Measurements from ENCODE around the gene MYH3. TPM values are rescaled to one million over a fixed set of nuclear protein-coding genes. Genes with fewer than 3 reads are reported as not detected.

Gene MYH3
- total and polyA plus RNA-seq, 2 experiments from 2014 or later: 1.7 to 3.1 TPM

DNA sequence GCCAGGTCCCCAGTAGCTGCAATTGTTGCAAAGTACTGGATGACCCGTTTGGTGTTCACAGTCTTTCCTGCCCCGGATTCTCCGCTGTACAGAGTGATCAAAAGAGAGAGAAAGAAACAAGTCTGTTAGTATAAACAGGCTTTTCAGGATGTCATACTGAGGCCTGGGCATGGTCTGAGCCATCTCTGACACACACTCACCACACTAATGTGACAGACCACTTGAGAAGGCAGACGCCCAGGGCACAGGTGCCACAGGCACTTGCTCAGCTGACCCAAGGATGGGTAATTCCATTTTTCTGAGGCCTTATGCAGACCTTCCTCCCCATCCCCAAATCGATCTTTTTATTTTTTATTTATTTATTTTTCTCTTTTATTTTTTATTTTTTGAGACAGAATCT lies 7.5 kb downstream of the MYH3 start:
- H3K36me3 ChIP-seq: no peaks in the 10 kb centered on the region
- TF ChIP-seq, protein P1, sequence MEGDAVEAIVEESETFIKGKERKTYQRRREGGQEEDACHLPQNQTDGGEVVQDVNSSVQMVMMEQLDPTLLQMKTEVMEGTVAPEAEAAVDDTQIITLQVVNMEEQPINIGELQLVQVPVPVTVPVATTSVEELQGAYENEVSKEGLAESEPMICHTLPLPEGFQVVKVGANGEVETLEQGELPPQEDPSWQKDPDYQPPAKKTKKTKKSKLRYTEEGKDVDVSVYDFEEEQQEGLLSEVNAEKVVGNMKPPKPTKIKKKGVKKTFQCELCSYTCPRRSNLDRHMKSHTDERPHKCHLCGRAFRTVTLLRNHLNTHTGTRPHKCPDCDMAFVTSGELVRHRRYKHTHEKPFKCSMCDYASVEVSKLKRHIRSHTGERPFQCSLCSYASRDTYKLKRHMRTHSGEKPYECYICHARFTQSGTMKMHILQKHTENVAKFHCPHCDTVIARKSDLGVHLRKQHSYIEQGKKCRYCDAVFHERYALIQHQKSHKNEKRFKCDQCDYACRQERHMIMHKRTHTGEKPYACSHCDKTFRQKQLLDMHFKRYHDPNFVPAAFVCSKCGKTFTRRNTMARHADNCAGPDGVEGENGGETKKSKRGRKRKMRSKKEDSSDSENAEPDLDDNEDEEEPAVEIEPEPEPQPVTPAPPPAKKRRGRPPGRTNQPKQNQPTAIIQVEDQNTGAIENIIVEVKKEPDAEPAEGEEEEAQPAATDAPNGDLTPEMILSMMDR (IDR thresholded peaks at IDR 0.05; ENCODE audit: low read depth, low read length): no peak
- H3K4me1 ChIP-seq (ENCODE audit: low read depth): no peaks in the 10 kb centered on the region
- H3K27me3 ChIP-seq: no peaks in the 10 kb centered on the region
- H3K9me3 ChIP-seq (ENCODE audit: low read depth): no peaks in the 10 kb centered on the region
- H3K4me3 ChIP-seq: no peak overlapping the region
- H3K27ac ChIP-seq: no peak overlapping the region
- DNase-seq (ENCODE audit: low read depth in 1 of 2, low spot score in 1 of 2): no peak

GRCh38 chr17:10648956-10649355 lies 8.2 kb downstream of the MYH3 start:
- Histone ChIP-seq H3K27ac (no peak overlapping the region), H3K9me3 (ENCODE audit: low read depth) (no peaks in the 10 kb centered on the region), H3K4me3 (no peak overlapping the region), H3K27me3 (no peaks in the 10 kb centered on the region), H3K4me1 (ENCODE audit: low read depth) (no peaks in the 10 kb centered on the region), H3K36me3 (no peaks in the 10 kb centered on the region)
- TF ChIP-seq, protein P1 (IDR thresholded peaks at IDR 0.05; ENCODE audit: low read depth, low read length): no peak
- peak in 1 of 2 donors; percentile 17 for DNase-seq (ENCODE audit: low read depth in 1 of 2, low spot score in 1 of 2)

- H3K27ac ChIP-seq: no peak overlapping the region
- DNase-seq (ENCODE audit: low read depth in 1 of 2, low spot score in 1 of 2): no peak
- H3K27me3 ChIP-seq: no peaks in the 10 kb centered on the region
- H3K9me3 ChIP-seq (ENCODE audit: low read depth): no peaks in the 10 kb centered on the region
- H3K4me1 ChIP-seq (ENCODE audit: low read depth): no peaks in the 10 kb centered on the region
- H3K36me3 ChIP-seq: no peaks in the 10 kb centered on the region
- no peak overlapping the region for H3K4me3 ChIP-seq
- TF ChIP-seq, protein P1 (IDR thresholded peaks at IDR 0.05; ENCODE audit: low read depth, low read length): no peak
Measured at GRCh38 chr17:10648381-10648780, 8.7 kb downstream of the MYH3 start.

GRCh38 chr17:10646392-10646990 lies 10.6 kb downstream of the MYH3 start:
- H3K9me3 ChIP-seq (ENCODE audit: low read depth): no peaks in the 10 kb centered on the region
- TF ChIP-seq, protein P1 (IDR thresholded peaks at IDR 0.05; ENCODE audit: low read depth, low read length): peak; percentile 90
- no peaks in the 10 kb centered on the region for H3K4me1 ChIP-seq (ENCODE audit: low read depth)
- no peaks in the 10 kb centered on the region for H3K36me3 ChIP-seq
- no peak overlapping the region for H3K4me3 ChIP-seq
- no peaks in the 10 kb centered on the region for H3K27me3 ChIP-seq
- H3K27ac ChIP-seq: no peak overlapping the region
- peak; percentile 83 for DNase-seq (ENCODE audit: low read depth in 1 of 2, low spot score in 1 of 2)

DNA sequence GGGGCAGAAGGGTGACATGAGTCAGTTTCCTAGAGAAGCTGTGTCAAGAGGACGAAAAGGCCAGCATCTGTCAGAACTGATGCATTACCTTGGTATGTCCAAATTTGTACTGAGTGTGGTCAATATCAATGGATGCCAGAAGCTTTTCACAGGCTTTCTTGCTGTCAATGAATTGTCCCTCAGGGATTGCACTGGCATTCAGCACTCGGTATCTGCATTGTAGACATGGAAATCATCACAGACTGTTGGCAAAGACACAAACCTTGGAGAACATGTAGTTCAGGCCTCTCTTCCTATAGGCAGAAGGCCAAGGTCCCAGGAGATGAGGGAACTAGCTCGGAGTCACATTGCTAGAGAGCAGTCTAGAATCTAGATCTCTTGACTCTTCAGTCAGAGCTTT lies 16.6 kb downstream of the MYH3 start:
- Histone ChIP-seq H3K9me3 (ENCODE audit: low read depth) (no peaks in the 10 kb centered on the region), H3K27ac (no peak overlapping the region), H3K4me1 (ENCODE audit: low read depth) (no peaks in the 10 kb centered on the region), H3K27me3 (no peaks in the 10 kb centered on the region), H3K4me3 (no peak overlapping the region), H3K36me3 (no peaks in the 10 kb centered on the region)
- TF ChIP-seq, protein P1 (IDR thresholded peaks at IDR 0.05; ENCODE audit: low read depth, low read length): no peak
- no peak for DNase-seq (ENCODE audit: low read depth in 1 of 2, low spot score in 1 of 2)

Measured in cardiac muscle cell (in vitro differentiated cells and primary cell).